ENCODE measurements around the gene TSC22D3. TPM values are rescaled to one million over a fixed set of nuclear protein-coding genes. Genes with fewer than 3 reads are reported as not detected.

TSC22D3 gene
- total RNA-seq, 2 donors from 2014 or later, result 9.9 to 10.5 TPM

- TF ChIP-seq, protein P1, sequence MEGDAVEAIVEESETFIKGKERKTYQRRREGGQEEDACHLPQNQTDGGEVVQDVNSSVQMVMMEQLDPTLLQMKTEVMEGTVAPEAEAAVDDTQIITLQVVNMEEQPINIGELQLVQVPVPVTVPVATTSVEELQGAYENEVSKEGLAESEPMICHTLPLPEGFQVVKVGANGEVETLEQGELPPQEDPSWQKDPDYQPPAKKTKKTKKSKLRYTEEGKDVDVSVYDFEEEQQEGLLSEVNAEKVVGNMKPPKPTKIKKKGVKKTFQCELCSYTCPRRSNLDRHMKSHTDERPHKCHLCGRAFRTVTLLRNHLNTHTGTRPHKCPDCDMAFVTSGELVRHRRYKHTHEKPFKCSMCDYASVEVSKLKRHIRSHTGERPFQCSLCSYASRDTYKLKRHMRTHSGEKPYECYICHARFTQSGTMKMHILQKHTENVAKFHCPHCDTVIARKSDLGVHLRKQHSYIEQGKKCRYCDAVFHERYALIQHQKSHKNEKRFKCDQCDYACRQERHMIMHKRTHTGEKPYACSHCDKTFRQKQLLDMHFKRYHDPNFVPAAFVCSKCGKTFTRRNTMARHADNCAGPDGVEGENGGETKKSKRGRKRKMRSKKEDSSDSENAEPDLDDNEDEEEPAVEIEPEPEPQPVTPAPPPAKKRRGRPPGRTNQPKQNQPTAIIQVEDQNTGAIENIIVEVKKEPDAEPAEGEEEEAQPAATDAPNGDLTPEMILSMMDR (conservative IDR thresholded peaks at IDR 0.05), result no peak
- Histone ChIP-seq H3K36me3 (ENCODE audit: control insufficient read depth, insufficient read depth, low read length) (no peaks in the 10 kb centered on the region), H3K9me3 (ENCODE audit: control insufficient read depth, low read length) (no peaks in the 10 kb centered on the region), H3K4me1 (ENCODE audit: control insufficient read depth, insufficient read depth, low read length) (no peaks in the 10 kb centered on the region), H3K4me3 (ENCODE audit: low read length) (no peak overlapping the region), H3K9ac (ENCODE audit: extremely low read depth, low read length, poor library complexity, severe bottlenecking) (no peak overlapping the region), H3K27ac (ENCODE audit: low read depth, low read length) (no peak overlapping the region), H3K27me3 (ENCODE audit: control insufficient read depth, insufficient read depth, low read length, poor library complexity, severe bottlenecking) (peaks cover 20% of the 10 kb centered on the region)
- peak; percentile 61 for DNase-seq
- H3K27ac Mint-ChIP-seq, result no peak overlapping the region
- H3K9me3 Mint-ChIP-seq, result peaks cover 16% of the 10 kb centered on the region
- H3K4me3 Mint-ChIP-seq, result peak overlapping the region; percentile 41
- H3K27me3 Mint-ChIP-seq (ENCODE audit: insufficient read depth), result peaks cover 65% of the 10 kb centered on the region
- no peaks in the 10 kb centered on the region for H3K36me3 Mint-ChIP-seq (ENCODE audit: low read depth)
- H3K4me1 Mint-ChIP-seq, result peaks cover 19% of the 10 kb centered on the region
- WGBS, 2 experiments (ENCODE audit: insufficient coverage in 1 of 2, insufficient read length in 1 of 2), result 58 to 63% methylated on average over 2 to 9 of the region's 9 CpGs
These were observed 99.6 kb downstream of the TSC22D3 start for GRCh38 chrX:107675823-107676555.

DNA sequence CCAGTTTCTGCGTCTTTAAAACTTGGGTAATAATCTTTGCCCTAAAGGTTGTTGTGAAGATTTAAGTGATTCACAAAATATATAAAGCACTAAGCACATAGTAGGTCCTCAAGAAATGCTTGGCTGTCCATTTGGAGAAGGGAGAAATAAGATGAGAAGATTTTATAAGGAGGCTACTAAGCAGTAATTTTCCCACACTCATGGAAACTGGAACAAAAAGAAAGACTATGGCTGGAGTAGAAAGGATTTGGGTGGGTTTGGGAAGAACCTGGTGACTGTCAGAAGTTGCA, 100.3 kb downstream of the TSC22D3 start:
- no CpG with 5 or more reads among the region's 1 CpG for WGBS, 2 experiments (ENCODE audit: insufficient coverage in 1 of 2, insufficient read length in 1 of 2)
- peaks cover 20% of the 10 kb centered on the region for H3K4me1 Mint-ChIP-seq
- H3K36me3 Mint-ChIP-seq (ENCODE audit: low read depth), result no peaks in the 10 kb centered on the region
- Histone ChIP-seq H3K4me3 (ENCODE audit: low read length) (no peak overlapping the region), H3K36me3 (ENCODE audit: control insufficient read depth, insufficient read depth, low read length) (no peaks in the 10 kb centered on the region), H3K4me1 (ENCODE audit: control insufficient read depth, insufficient read depth, low read length) (no peaks in the 10 kb centered on the region), H3K27me3 (ENCODE audit: control insufficient read depth, insufficient read depth, low read length, poor library complexity, severe bottlenecking) (peaks cover 14% of the 10 kb centered on the region), H3K9ac (ENCODE audit: extremely low read depth, low read length, poor library complexity, severe bottlenecking) (no peak overlapping the region), H3K9me3 (ENCODE audit: control insufficient read depth, low read length) (no peaks in the 10 kb centered on the region), H3K27ac (ENCODE audit: low read depth, low read length) (no peak overlapping the region)
- H3K27ac Mint-ChIP-seq, result no peak overlapping the region
- H3K9me3 Mint-ChIP-seq, result peaks cover 15% of the 10 kb centered on the region
- no peak for DNase-seq
- TF ChIP-seq, protein P1 (conservative IDR thresholded peaks at IDR 0.05), result no peak
- no peak overlapping the region for H3K4me3 Mint-ChIP-seq
- H3K27me3 Mint-ChIP-seq (ENCODE audit: insufficient read depth), result peaks cover 58% of the 10 kb centered on the region

DNA sequence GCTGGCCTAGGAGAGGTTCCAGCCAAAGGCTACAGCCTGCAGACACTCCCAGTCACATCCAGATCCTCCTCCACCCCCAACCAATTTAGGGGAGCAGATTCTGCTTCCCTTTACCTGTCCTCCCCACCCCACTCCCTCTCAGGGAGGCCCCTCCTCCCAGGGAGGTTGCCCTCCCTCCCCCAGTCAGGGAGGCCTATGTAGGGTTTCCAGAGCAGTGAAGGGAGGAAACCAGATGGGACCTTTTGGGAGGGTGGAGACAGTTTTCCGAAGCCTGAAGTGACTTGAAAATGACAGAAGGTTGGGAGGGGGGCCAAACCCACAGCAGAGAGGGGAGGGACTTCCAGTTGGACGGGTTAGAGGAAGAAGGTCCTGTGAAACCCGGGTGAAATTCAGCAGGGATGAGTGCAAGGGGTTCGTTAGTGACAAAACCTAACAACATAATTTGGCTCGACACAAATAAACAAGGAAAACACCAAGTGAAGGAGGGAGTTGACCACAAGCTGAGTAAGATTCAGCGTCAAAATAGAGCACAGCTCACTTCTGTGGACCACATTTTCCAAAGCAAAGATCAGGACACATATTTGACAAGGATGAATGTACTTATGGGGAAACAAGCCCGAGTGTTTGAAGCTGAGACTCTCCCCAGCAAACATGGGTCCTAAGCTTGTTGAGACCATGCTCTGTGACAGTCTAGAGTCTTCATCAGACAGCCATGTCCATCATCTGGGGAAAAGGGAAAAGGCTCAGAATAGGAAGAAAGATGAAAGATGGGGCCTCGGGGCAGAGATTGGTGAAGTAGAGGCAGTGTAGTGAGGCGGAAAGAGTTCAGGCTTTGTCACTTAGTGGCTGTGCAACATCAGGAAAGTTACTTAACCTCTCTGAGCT, 100.9 kb downstream of the TSC22D3 start:
- Mint-ChIP-seq H3K4me3 (no peak overlapping the region), H3K36me3 (ENCODE audit: low read depth) (no peaks in the 10 kb centered on the region), H3K27ac (no peak overlapping the region), H3K4me1 (peaks cover 26% of the 10 kb centered on the region), H3K27me3 (ENCODE audit: insufficient read depth) (peaks cover 52% of the 10 kb centered on the region), H3K9me3 (peaks cover 13% of the 10 kb centered on the region)
- no peak overlapping the region for H3K27ac ChIP-seq (ENCODE audit: low read depth, low read length)
- no peak overlapping the region for H3K4me3 ChIP-seq (ENCODE audit: low read length)
- no peak overlapping the region for H3K9ac ChIP-seq (ENCODE audit: extremely low read depth, low read length, poor library complexity, severe bottlenecking)
- no peaks in the 10 kb centered on the region for H3K9me3 ChIP-seq (ENCODE audit: control insufficient read depth, low read length)
- TF ChIP-seq, protein P1 (conservative IDR thresholded peaks at IDR 0.05), result no peak
- WGBS, 2 experiments (ENCODE audit: insufficient coverage in 1 of 2, insufficient read length in 1 of 2), result 85 to 100% methylated on average over 2 to 8 of the region's 9 CpGs
- H3K4me1 ChIP-seq (ENCODE audit: control insufficient read depth, insufficient read depth, low read length), result no peaks in the 10 kb centered on the region
- peaks cover 11% of the 10 kb centered on the region for H3K27me3 ChIP-seq (ENCODE audit: control insufficient read depth, insufficient read depth, low read length, poor library complexity, severe bottlenecking)
- no peaks in the 10 kb centered on the region for H3K36me3 ChIP-seq (ENCODE audit: control insufficient read depth, insufficient read depth, low read length)
- DNase-seq, result peak; percentile 13

Data from endodermal cell (in vitro differentiated cells).